ENCODE measurements around the gene BOD1L2. TPM values are rescaled to one million over a fixed set of nuclear protein-coding genes. Genes with fewer than 3 reads are reported as not detected.

The BOD1L2 gene
- total RNA-seq, 2 experiments from 2014 or later = not detected

- ChIA-PET CTCF (no interaction called here), POLR2A (no interaction called here)
- no peak overlapping the region for H3K4me3 Mint-ChIP-seq
- ATAC-seq (no peak), DNase-seq (no peak)
- H3K27ac Mint-ChIP-seq = no peak overlapping the region
- intact Hi-C loops (cut with micrococcal nuclease) = no loop called here
- TF ChIP-seq CTCF (IDR thresholded peaks at IDR 0.05) = no peak
- peaks cover 10% of the 10 kb centered on the region for H3K27me3 Mint-ChIP-seq
- no peaks in the 10 kb centered on the region for H3K9me3 Mint-ChIP-seq
- H3K36me3 Mint-ChIP-seq (ENCODE audit: low read depth) = no peaks in the 10 kb centered on the region
- H3K4me1 Mint-ChIP-seq (ENCODE audit: low read depth) = no peaks in the 10 kb centered on the region
These were observed 4.6 kb upstream of the BOD1L2 start for GRCh38 chr18:57142324-57142723.

- Mint-ChIP-seq H3K36me3 (ENCODE audit: low read depth) (no peaks in the 10 kb centered on the region), H3K4me1 (ENCODE audit: low read depth) (no peaks in the 10 kb centered on the region), H3K9me3 (no peaks in the 10 kb centered on the region), H3K4me3 (no peak overlapping the region), H3K27ac (no peak overlapping the region), H3K27me3 (peaks cover 7% of the 10 kb centered on the region)
- TF ChIP-seq CTCF (IDR thresholded peaks at IDR 0.05) = no peak
- DNase-seq (no peak), ATAC-seq (no peak)
- intact Hi-C loops (cut with micrococcal nuclease) = no loop called here
- ChIA-PET POLR2A (no interaction called here), CTCF (no interaction called here)
These were observed 3.6 kb upstream of the BOD1L2 start for GRCh38 chr18:57143265-57143664.

GRCh38 chr18:57148263-57148662, 1.4 kb downstream of the BOD1L2 start:
- no peak for DNase-seq
- Mint-ChIP-seq H3K4me3 (no peak overlapping the region), H3K4me1 (ENCODE audit: low read depth) (peaks cover 3% of the 10 kb centered on the region), H3K9me3 (no peaks in the 10 kb centered on the region), H3K27ac (no peak overlapping the region), H3K27me3 (peaks cover 32% of the 10 kb centered on the region), H3K36me3 (ENCODE audit: low read depth) (no peaks in the 10 kb centered on the region)
- ChIA-PET POLR2A (interaction anchor here (0.5 kb wide), 1 partner anchor 152 kb away, joined by 3 read pairs; no protein-coding TSS in a partner anchor), CTCF (no interaction called here)
- no peak for TF ChIP-seq CTCF (IDR thresholded peaks at IDR 0.05)
- intact Hi-C loops (cut with micrococcal nuclease) = no loop called here
- ATAC-seq = no peak

- no peak for ATAC-seq
- Mint-ChIP-seq H3K36me3 (ENCODE audit: low read depth) (no peaks in the 10 kb centered on the region), H3K4me1 (ENCODE audit: low read depth) (peaks cover 3% of the 10 kb centered on the region), H3K27ac (no peak overlapping the region), H3K4me3 (no peak overlapping the region), H3K9me3 (no peaks in the 10 kb centered on the region), H3K27me3 (peaks cover 35% of the 10 kb centered on the region)
- intact Hi-C loops (cut with micrococcal nuclease) = no loop called here
- CTCF ChIA-PET = interaction anchor here (0.6 to 0.9 kb wide), 2 partner anchors 16 to 482 kb away, joined by 3 to 4 read pairs; no protein-coding TSS in a partner anchor
- no peak for TF ChIP-seq CTCF (IDR thresholded peaks at IDR 0.05)
- POLR2A ChIA-PET = interaction anchor here (0.5 kb wide), 1 partner anchor 153 kb away, joined by 3 read pairs; no protein-coding TSS in a partner anchor
- DNase-seq = no peak
These were observed 2.2 kb downstream of the BOD1L2 start for GRCh38 chr18:57149051-57149450.

GRCh38 chr18:57149531-57149930, 2.6 kb downstream of the BOD1L2 start:
- CTCF ChIA-PET = interaction anchor here (0.6 to 0.9 kb wide), 2 partner anchors 15 to 481 kb away, joined by 3 to 4 read pairs; no protein-coding TSS in a partner anchor
- Mint-ChIP-seq H3K4me3 (no peak overlapping the region), H3K9me3 (no peaks in the 10 kb centered on the region), H3K4me1 (ENCODE audit: low read depth) (peaks cover 3% of the 10 kb centered on the region), H3K36me3 (ENCODE audit: low read depth) (no peaks in the 10 kb centered on the region), H3K27me3 (peaks cover 34% of the 10 kb centered on the region), H3K27ac (no peak overlapping the region)
- intact Hi-C loops (cut with micrococcal nuclease) = no loop called here
- DNase-seq (no peak), ATAC-seq (no peak)
- POLR2A ChIA-PET = no interaction called here
- TF ChIP-seq CTCF (IDR thresholded peaks at IDR 0.05) = no peak
